Testis (tissue), 3 donors: ENCODE results near the gene HSPA1L. TPM values are rescaled to one million over a fixed set of nuclear protein-coding genes. Genes with fewer than 3 reads are reported as not detected.

Experiments
- DNase-seq: peaks from one replicate; pipeline ENCODE4 v3.0.0-alpha.2; 2019
- H3K27ac ChIP-seq, 2 donors: fragments of 200-600 bp; sonication (generic); one replicate each; pipeline ENCODE4 v1.5.1; 2019
- H3K27me3 ChIP-seq: fragments of 200-600 bp; sonication (generic); one replicate; pipeline ENCODE4 v1.5.1; 2019
- H3K36me3 ChIP-seq: fragments of 200-600 bp; sonication (generic); one replicate; pipeline ENCODE4 v1.5.1; 2017; ENCODE audit warnings: low read depth; ENCODE audit errors: missing control alignments
- H3K4me1 ChIP-seq: fragments of 200-600 bp; sonication (generic); one replicate; pipeline ENCODE4 v1.5.1; 2019
- H3K4me3 ChIP-seq, 2 donors: fragments of 200-600 bp; sonication (generic); one replicate each; pipeline ENCODE4 v1.5.1; 2017 to 2019
- H3K9me3 ChIP-seq: fragments of 200-600 bp; sonication (generic); one replicate; pipeline ENCODE4 v1.5.1; 2017
- CTCF ChIP-seq, 3 experiments: fragments of 450-650 bp in 2 of 3; fragments of 200-600 bp in 1 of 3; sonication (generic) in 1 of 3; IDR thresholded peaks; one replicate each; pipeline ENCODE4 v1.5.1; 2016 to 2019; ENCODE audit warnings: antibody characterized with exemption in 3 of 3, mild to moderate bottlenecking in 2 of 3, moderate library complexity in 1 of 3
- POLR2A ChIP-seq: fragments of 450-650 bp; IDR thresholded peaks from one replicate; pipeline ENCODE4 v1.6.1; 2017; ENCODE audit warnings: antibody characterized with exemption, mild to moderate bottlenecking, moderate library complexity
- WGBS, 2 donors: methylation state at CpG; one replicate each; pipeline ENCODE4 v1.1.5; 2018; 5-methylcytosine and 5-hydroxymethylcytosine counted together
- intact Hi-C: fragments of 100-400 bp; cut with DNase I; formaldehyde crosslinking; loops from one replicate; pipeline ENCODE4 v1.15.1; 2023; ENCODE audit warnings: low total_unique reads
- polyA plus RNA-seq: library from polyadenylated mRNA; stranded (reverse); fragments of 350-450 nt; fragmentation: Illumina TruSeq; extraction: RNeasy Lipid Tissue Mini Kit (QIAGEN cat#74804); gene quantifications from one replicate; pipeline ENCODE4 v1.2.3, GENCODE V29; 2014; ENCODE audit warnings: low read depth, low replicate concordance; ENCODE audit not compliant: insufficient read depth
- total RNA-seq, 2 donors: library from RNA; depleted of rRNA; stranded (reverse); fragments of >200 nt; gene quantifications; one replicate each; pipeline ENCODE4 v1.2.3, GENCODE V29; 2016

HSPA1L gene
- total and polyA plus RNA-seq, 3 donors from 2014 or later = 30.3 to 103 (median 87.9) TPM

- H3K27ac ChIP-seq = no peak overlapping the region
- H3K9me3 ChIP-seq = no peaks in the 10 kb centered on the region
- H3K4me3 ChIP-seq = no peak overlapping the region
- DNase-seq = no peak
- H3K4me1 ChIP-seq = no peaks in the 10 kb centered on the region
- TF ChIP-seq POLR2A (no peak), CTCF (IDR thresholded peaks at IDR 0.05) (no peak)
- no peaks in the 10 kb centered on the region for H3K27me3 ChIP-seq
- intact Hi-C loops = no loop called here
- no peaks in the 10 kb centered on the region for H3K36me3 ChIP-seq
- 95 to 97% methylated on average over 15 of the region's 15 CpGs for WGBS, 2 donors
Measured at GRCh38 chr6:31784098-31784925, 30.8 kb downstream of the HSPA1L start.

- no peak for DNase-seq
- Histone ChIP-seq H3K4me1 (peaks cover 2% of the 10 kb centered on the region), H3K9me3 (no peaks in the 10 kb centered on the region), H3K36me3 (no peaks in the 10 kb centered on the region), H3K27ac (no peak overlapping the region), H3K27me3 (no peaks in the 10 kb centered on the region), H3K4me3 (no peak overlapping the region)
- whole genome bisulfite sequencing, 2 donors = 87 to 96% methylated on average over 22 to 32 of the region's 32 CpGs
- TF ChIP-seq CTCF (IDR thresholded peaks at IDR 0.05) (no peak), POLR2A (no peak)
- intact Hi-C loops = no loop called here
Measured at GRCh38 chr6:31782126-31782855, 32.8 kb downstream of the HSPA1L start.

GRCh38 chr6:31781244-31782125 lies 33.6 kb downstream of the HSPA1L start:
- no peak for TF ChIP-seq CTCF (IDR thresholded peaks at IDR 0.05)
- no peak for TF ChIP-seq POLR2A
- no peak for DNase-seq
- 91 to 94% methylated on average over 8 to 23 of the region's 23 CpGs for WGBS, 2 donors
- H3K36me3 ChIP-seq = no peaks in the 10 kb centered on the region
- no peak overlapping the region for H3K27ac ChIP-seq
- intact Hi-C loops = no loop called here
- H3K27me3 ChIP-seq = no peaks in the 10 kb centered on the region
- H3K4me3 ChIP-seq = no peak overlapping the region
- H3K4me1 ChIP-seq = peaks cover 10% of the 10 kb centered on the region
- no peaks in the 10 kb centered on the region for H3K9me3 ChIP-seq

GRCh38 chr6:31780507-31781243 lies 34.4 kb downstream of the HSPA1L start:
- DNase-seq = no peak
- Histone ChIP-seq H3K36me3 (no peaks in the 10 kb centered on the region), H3K4me1 (peaks cover 12% of the 10 kb centered on the region), H3K27ac (no peak overlapping the region), H3K27me3 (no peaks in the 10 kb centered on the region), H3K9me3 (no peaks in the 10 kb centered on the region), H3K4me3 (no peak overlapping the region)
- WGBS, 2 donors = 90 to 92% methylated on average over 9 to 20 of the region's 20 CpGs
- intact Hi-C loops = no loop called here
- TF ChIP-seq CTCF (IDR thresholded peaks at IDR 0.05) (no peak), POLR2A (no peak)
